Panc1 (cell line): Measurements from ENCODE around the gene DNAJC30. TPM values are rescaled to one million over a fixed set of nuclear protein-coding genes. Genes with fewer than 3 reads are reported as not detected.
A peak's percentile ranks its signal among the peaks of the same experiment; 100 is the strongest.

Experiments
- ATAC-seq: fragments of 200-7000 bp; cut with Tn5 transposase; 2 replicates; pipeline ENCODE4 v1.9.1; 2020; ENCODE audit warnings: mild to moderate bottlenecking, moderate library complexity
- BruUV-seq: library from RNA; stranded (reverse); fragments of 400-500 nt; replicated peaks from 2 replicates; lab custom pipeline; 2021; lab: Mats Ljungman, UMichigan
- CTCF ChIA-PET: fragments of 300-600 bp; sonication (Branson Sonifier 250); formaldehyde crosslinking; loops from one replicate; lab custom pipeline; 2022; ENCODE audit warnings: antibody characterized with exemption; lab: Charles Lee
- POLR2A ChIA-PET: fragments of 300-600 bp; sonication (Branson Sonifier 250); formaldehyde crosslinking; loops from one replicate; lab custom pipeline; 2022; ENCODE audit warnings: antibody characterized with exemption; lab: Charles Lee
- DNase-seq: peaks from one replicate; pipeline ENCODE4 v3.0.0-alpha.2; 2010; ENCODE audit warnings: low read depth, low spot score
- H3K27ac ChIP-seq: 2 replicates; pipeline ENCODE4 v1.5.1; 2011; ENCODE audit warnings: mild to moderate bottlenecking, low read length, inconsistent platforms
- H3K27me3 ChIP-seq: fragments of 200-500 bp; sonication (Bioruptor generic); 2 replicates; pipeline ENCODE4 v1.6.0; 2014; ENCODE audit warnings: low read length, inconsistent platforms; ENCODE audit not compliant: control insufficient read depth, insufficient read depth
- H3K36me3 ChIP-seq: fragments of 200-500 bp; sonication (Bioruptor generic); 2 replicates; pipeline ENCODE4 v1.5.1; 2014; ENCODE audit warnings: inconsistent platforms, mild to moderate bottlenecking, low read length, moderate library complexity; ENCODE audit not compliant: control insufficient read depth, insufficient read depth
- H3K4me1 ChIP-seq: 2 replicates; pipeline ENCODE4 v1.5.1; 2011; ENCODE audit warnings: inconsistent platforms, mild to moderate bottlenecking, low read length, moderate library complexity; ENCODE audit not compliant: control insufficient read depth, insufficient read depth
- H3K4me3 ChIP-seq, 2 experiments: 2 replicates each; pipeline ENCODE4 v1.5.1; 2011 to 2012; ENCODE audit warnings: low read depth in 2 of 2, low read length in 2 of 2, mild to moderate bottlenecking in 2 of 2, inconsistent platforms in 1 of 2, moderate library complexity in 1 of 2
- H3K9me3 ChIP-seq: fragments of 200-500 bp; sonication (Bioruptor generic); 2 replicates; pipeline ENCODE4 v1.5.1; 2014; ENCODE audit warnings: low read depth, mild to moderate bottlenecking, inconsistent platforms, low read length, moderate library complexity; ENCODE audit not compliant: control insufficient read depth, insufficient read depth
- CTCF ChIP-seq: fragments of 450-650 bp; IDR thresholded peaks from 2 replicates; pipeline ENCODE4 v1.5.1; 2017; ENCODE audit warnings: mild to moderate bottlenecking
- POLR2AphosphoS5 ChIP-seq: IDR thresholded peaks from 2 replicates; pipeline ENCODE4 v1.6.1; 2012; ENCODE audit warnings: mild to moderate bottlenecking, low read depth, low read length, moderate library complexity
- REST ChIP-seq, 2 experiments: IDR thresholded peaks; 2 replicates each; pipeline ENCODE4 v1.6.1; 2011 to 2012; ENCODE audit warnings: low read depth in 2 of 2, control low read depth in 1 of 2, low read length in 1 of 2, mild to moderate bottlenecking in 1 of 2, moderate library complexity in 1 of 2; ENCODE audit not compliant: insufficient read depth in 1 of 2
- SIN3A ChIP-seq: IDR thresholded peaks from 2 replicates; pipeline ENCODE4 v1.6.1; 2012; ENCODE audit warnings: low read depth, mild to moderate bottlenecking, low read length, moderate library complexity, borderline replicate concordance; ENCODE audit not compliant: insufficient read depth
- TCF7L2 ChIP-seq: IDR thresholded peaks from 2 replicates; pipeline ENCODE4 v1.6.1; 2011; ENCODE audit warnings: mild to moderate bottlenecking, low read depth, low read length, inconsistent platforms
- in situ Hi-C: cut with HindIII; loops from 2 replicates; pipeline ENCODE4 v1.10.0; 2016; ENCODE audit warnings: low sequenced_read_pairs, low pct_unique_long_range_greater_than_20kb
- intact Hi-C: fragments of 100-400 bp; cut with micrococcal nuclease; formaldehyde crosslinking; loops from one replicate; pipeline ENCODE4 v1.10.0; 2022; ENCODE audit not compliant: unreplicated experiment
- total RNA-seq: library from RNA; stranded (reverse); gene quantifications from one replicate; pipeline ENCODE4 v1.2.1, GENCODE V29; 2021; ENCODE audit not compliant: unreplicated experiment

The DNAJC30 gene
- total RNA-seq, 1 experiment from 2014 or later: 11.1 TPM

- Histone ChIP-seq H3K27me3 (no peaks in the 10 kb centered on the region), H3K9me3 (no peaks in the 10 kb centered on the region), H3K4me1 (peaks cover 25% of the 10 kb centered on the region), H3K4me3 (peak overlapping the region; percentile 66 to 91), H3K27ac (peak overlapping the region; percentile 86), H3K36me3 (peaks cover 10% of the 10 kb centered on the region)
- intact Hi-C loops (no loop called here), in situ Hi-C loops (no loop called here)
- POLR2A ChIA-PET: no interaction called here
- no TSS peak for BruUV-seq
- CTCF ChIA-PET: no interaction called here
- no peak for TF ChIP-seq POLR2AphosphoS5
- TF ChIP-seq TCF7L2: no peak
- TF ChIP-seq REST (IDR thresholded peaks at IDR 0.05; ENCODE audit: insufficient read depth in 1 of 2, low read depth in 2 of 2, low read length in 1 of 2): no peak
- TF ChIP-seq CTCF: no peak
- TF ChIP-seq SIN3A: no peak
- ATAC-seq: no peak
- DNase-seq: no peak
Measured at GRCh38 chr7:73682745-73683055, 553 bp downstream of the DNAJC30 start.

GRCh38 chr7:73681031-73681430 is 2.2 kb downstream of the DNAJC30 start:
- H3K36me3 ChIP-seq: no peaks in the 10 kb centered on the region; the same call in 1 of the 2 replicates
- TF ChIP-seq TCF7L2 (no peak), POLR2AphosphoS5 (no peak), CTCF (no peak), SIN3A (no peak), REST (IDR thresholded peaks at IDR 0.05; ENCODE audit: insufficient read depth in 1 of 2, low read depth in 2 of 2, low read length in 1 of 2) (no peak)
- BruUV-seq: no TSS peak
- intact Hi-C loops: no loop called here
- ATAC-seq: no peak
- ChIA-PET CTCF (interaction anchor here (0.6 kb wide), 1 partner anchor 57 kb away, joined by 4 read pairs; the partner anchor contains the start of gene ABHD11), POLR2A (interaction anchor here (0.6 kb wide), 1 partner anchor 153 kb away, joined by 6 read pairs; no protein-coding TSS in a partner anchor)
- in situ Hi-C loops: no loop called here
- no peaks in the 10 kb centered on the region for H3K27me3 ChIP-seq
- H3K4me3 ChIP-seq: peak overlapping the region; percentile 66 to 91; a peak in 3 of 4 replicates
- H3K9me3 ChIP-seq: no peaks in the 10 kb centered on the region
- peak overlapping the region; percentile 18 for H3K27ac ChIP-seq
- peaks cover 25% of the 10 kb centered on the region for H3K4me1 ChIP-seq
- DNase-seq: no peak
